Measurements from ENCODE around the gene POU2AF3.
"Not testable (repeated sequence)": the region's sequence is repeated elsewhere in the genome, so short reads cannot be mapped to it uniquely, and the experiment has no call there.

The POU2AF3 gene

DNA sequence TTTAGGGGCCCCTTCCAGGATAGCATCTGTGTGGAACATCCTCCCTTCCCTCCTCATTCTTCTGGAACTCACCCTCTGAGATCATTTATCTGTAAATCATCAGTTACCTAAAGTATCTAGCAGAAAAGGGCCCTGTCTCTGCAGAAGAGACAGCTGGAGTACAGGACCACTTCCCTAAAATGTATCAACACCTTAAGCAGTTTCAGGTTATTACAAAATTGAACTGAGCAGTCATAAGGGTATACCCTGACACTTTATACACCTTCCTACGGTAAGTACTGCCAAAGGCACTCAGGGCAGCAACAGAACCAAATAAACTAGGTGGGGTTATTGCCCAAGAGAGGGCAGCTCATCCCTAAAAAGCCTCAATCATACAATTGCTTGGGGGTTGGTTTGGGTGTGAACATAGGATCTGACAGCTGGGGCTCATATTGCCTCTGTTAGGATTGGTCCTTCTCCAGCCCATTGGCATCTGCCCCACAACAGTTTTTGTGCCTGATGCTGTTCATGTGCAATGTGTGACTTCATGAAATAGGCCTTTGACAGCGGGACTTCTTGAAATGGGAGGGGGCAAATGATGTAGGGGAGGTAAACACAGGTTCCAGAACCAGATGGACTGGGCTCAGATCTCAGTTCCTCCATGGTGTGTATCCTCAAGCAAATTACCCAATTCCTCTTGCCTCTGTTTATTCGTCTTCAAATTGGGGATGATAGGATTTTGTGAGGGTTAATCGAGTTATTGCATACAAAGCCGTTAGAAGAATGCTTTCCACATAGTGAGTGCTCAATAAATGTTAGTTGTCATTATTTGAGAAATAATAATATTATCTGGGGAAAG, 2.9 kb downstream of the POU2AF3 start:
- no peak for ATAC-seq

- no peak for ATAC-seq
Measured at GRCh38 chr11:111301842-111302118, 3.4 kb downstream of the POU2AF3 start.

DNA sequence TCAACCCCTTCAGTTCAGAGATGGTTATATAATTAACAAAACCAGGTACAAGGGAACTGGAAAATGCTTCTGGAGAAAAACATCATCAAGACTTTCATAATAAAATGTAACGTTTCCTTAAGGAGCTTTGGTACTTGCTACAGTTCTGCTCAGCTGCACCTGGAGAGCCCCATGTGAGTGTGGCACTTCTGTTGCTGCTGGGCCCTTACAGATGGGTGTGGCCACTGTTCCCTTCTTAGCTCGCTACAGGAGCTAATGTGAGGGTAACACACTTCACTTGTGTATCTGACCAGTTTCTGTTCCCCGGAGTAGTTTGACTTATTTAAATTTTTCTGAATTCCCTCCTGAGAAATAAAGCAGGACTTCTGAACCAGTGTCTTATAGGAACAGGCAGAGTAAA, 4.0 kb downstream of the POU2AF3 start:
- no peak for ATAC-seq

- no peak for ATAC-seq
Measured at GRCh38 chr11:111303461-111303860, 5.1 kb downstream of the POU2AF3 start.

DNA sequence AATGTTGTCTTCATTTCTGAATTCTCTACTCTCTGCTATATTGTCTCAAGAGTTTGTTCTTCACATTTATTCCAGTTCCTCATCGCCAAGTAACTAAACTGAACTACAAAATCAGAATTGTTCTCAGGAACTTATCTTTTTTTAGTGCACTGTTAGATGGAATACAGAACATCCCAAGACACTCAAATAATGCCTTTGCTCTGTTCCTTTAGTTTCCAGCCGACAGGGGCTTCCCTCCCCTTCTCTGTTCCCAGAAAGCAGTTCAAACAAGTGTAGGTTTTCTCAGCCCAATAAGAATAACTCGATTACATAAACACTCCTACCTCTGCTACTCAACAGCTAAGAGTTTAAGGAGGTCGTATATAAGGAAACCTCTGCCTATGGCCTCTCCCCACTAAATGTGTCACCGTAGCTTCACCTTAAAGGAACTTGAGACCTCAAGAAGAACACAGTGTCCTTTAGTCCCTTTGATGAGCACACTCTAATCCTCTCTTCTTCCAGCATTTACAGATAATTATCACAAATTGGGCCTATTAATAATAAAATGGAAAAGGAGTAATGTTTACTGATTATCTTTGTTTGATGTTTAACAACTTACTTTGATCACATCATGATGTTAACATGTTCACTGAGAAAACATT, 6.9 kb downstream of the POU2AF3 start:
- no peak for ATAC-seq

DNA sequence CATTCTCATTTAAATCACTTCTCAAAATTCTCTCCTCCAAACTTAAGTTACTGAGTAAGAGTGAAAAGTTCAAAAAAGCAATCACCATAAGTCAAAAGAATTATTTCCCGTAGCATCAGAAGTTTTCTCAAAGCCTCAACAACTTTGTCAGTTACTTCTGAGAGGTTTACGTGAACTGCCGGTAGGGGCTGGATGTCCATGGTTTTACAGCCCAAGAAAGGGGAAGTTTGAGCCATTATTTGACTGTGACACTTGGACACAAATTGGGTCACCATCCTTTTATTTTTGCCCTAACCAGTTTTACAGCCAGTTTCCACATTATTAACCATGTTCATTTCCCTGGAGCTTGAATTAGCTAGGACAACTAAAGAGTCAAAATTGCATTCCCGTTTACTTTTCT, 7.5 kb downstream of the POU2AF3 start:
- no peak for ATAC-seq

- no peak for ATAC-seq
Measured at GRCh38 chr11:111306321-111306720, 8.0 kb downstream of the POU2AF3 start.

- ATAC-seq: no peak
Measured at GRCh38 chr11:111307472-111308108, 9.2 kb downstream of the POU2AF3 start.

- no peak for ATAC-seq
Measured at GRCh38 chr11:111308140-111308539, 9.8 kb downstream of the POU2AF3 start.

DNA sequence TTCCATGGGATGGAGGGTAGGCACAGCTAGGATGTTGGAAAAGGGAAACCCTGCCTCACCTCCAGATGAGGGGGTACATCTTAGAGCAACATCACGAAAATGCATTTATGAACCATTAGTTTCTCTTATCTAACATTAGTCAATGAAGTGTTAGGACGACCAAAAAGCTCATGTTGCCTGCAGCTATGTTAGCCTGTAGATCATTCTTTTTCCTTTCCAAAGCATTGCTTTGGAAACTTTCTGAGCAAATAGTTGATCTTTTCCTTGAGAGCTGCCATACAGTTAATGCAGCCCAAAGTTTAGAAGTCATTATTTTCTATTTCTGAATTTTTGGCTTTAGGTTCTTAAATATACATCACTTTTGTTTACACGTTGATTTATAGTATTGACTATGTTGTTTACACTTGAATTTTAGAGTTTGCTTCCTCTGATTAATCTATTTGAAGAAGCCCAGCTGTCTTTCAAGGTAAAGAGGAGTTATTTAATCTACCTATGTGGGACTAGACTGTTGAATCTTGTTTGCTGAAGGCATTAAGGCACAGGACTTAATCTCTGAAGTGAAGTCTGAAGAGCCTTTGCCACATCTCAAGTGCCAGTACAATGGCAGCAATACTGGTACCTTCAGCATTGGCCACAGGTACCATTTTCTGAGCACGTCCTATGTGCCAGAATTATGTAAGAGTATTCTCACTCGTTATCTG, 11.0 kb downstream of the POU2AF3 start:
- no peak for ATAC-seq

DNA sequence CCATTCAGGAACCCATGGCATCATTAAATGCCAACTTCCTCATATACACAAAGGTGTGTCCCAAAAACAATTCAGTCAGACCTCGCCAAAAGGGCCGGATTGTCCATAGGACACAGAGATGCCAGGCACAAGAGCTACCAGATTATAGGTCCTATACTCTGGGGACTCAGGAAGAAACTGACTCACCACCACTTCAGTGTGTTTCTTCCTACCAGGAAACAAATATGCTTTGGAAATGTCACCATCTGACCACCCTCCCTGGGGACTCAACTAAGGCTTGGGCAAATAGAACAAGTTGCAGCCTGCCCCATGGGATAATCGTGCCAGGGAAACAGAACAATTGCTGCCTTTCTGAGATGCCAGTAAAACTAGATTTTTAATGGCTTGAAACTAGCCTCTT, 11.7 kb downstream of the POU2AF3 start:
- no peak for ATAC-seq

DNA sequence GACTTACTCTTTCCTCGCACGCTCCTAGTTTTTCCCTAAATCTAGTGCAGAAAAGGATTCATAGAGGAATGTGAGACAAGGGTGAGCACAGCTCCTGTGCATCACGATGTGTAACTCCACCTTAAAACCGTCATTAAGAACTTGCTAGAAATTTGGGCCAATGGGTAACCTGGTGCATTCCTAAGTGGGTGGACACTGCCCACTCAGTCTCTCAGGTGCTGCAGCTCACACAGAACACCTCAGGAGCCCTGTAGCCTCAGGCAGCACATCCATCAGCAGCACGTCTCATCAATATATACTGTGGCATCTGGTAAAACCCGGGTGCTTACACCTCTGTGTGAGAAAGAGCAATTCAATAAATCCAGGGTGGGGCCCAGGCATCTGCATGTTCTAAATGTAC, 12.4 kb downstream of the POU2AF3 start:
- no peak for ATAC-seq

DNA sequence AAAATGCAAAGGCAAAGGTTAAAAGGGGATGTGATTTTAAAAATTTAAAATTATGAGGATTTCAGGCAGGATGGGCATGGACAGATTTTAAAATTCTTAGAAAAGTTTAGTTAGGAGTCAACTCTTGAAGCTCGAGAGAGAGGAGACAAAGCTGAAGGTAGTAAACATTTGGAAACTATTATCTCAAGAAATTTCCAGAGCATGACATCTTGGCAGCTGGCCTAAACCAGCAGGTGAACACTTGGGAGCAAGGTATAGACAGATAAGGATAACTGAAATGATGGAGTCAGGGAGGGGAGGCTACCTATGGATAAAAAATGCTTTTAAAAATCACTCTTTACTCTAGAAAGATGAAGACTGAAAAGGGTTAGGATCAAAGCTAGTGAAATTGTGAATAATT, 13.7 kb downstream of the POU2AF3 start:
- no peak for ATAC-seq

DNA sequence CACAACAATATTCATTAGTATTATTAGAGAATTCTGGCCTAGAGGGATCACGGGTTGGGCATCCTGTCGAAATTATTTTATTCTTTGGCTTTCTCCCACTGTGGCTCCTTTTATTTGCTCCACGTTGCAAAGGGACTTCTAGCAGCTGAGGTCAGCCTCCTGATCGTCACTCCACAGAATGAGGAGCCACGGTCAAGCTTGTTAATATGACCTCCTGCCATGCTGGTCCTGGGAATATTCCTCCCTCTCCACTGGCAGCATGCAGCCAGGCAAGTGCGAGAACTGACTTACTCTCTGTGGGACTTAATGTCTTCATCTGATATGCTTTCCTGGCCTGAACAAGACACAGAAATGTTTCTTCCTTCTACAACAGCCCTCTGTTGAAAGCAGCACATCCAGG, 20.9 kb downstream of the POU2AF3 start:
- ATAC-seq: no peak

- ATAC-seq: not testable (repeated sequence)
Measured at GRCh38 chr11:111320199-111320598, 21.9 kb downstream of the POU2AF3 start.

- no peak for ATAC-seq
Measured at GRCh38 chr11:111320728-111321568, 22.6 kb downstream of the POU2AF3 start.

- ATAC-seq: no peak
Measured at GRCh38 chr11:111322534-111322933, 24.2 kb downstream of the POU2AF3 start.

GRCh38 chr11:111324277-111324720, 26.0 kb downstream of the POU2AF3 start:
- ATAC-seq: no peak

GRCh38 chr11:111325259-111325658, 26.9 kb downstream of the POU2AF3 start:
- ATAC-seq: no peak

DNA sequence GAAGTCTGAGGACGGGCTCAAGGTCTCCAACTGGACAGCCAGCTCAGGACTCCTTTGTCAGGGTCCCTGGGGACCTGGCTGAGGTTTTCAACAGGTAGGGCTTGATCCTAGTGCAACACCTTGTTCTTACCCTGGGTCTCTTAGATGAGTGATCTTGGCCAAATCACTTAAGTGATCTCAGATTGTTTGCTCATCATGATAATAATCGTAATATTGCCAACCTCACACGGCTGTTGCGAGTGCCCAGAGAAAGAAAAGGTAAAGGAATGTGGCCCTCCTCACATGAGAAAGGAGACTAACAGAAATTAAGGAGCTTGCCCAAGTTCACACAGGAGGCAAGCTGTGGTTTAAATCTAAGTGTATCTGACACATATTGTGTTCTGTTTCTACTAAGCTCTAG, 28.5 kb downstream of the POU2AF3 start:
- ATAC-seq: no peak

GRCh38 chr11:111327908-111328624, 29.7 kb downstream of the POU2AF3 start:
- ATAC-seq: no peak
